IMR-90 (cell line): ENCODE data around the gene ATP10B. TPM values are rescaled to one million over a fixed set of nuclear protein-coding genes. Genes with fewer than 3 reads are reported as not detected.

ENCODE experiments used
- ATAC-seq: fragments of 200-7000 bp; cut with Tn5 transposase; 2 replicates; pipeline ENCODE4 v1.9.1; 2020; ENCODE audit warnings: low read depth, mild to moderate bottlenecking, moderate library complexity
- BruUV-seq: library from RNA; stranded (reverse); fragments of 400-500 nt; replicated peaks from 2 replicates; lab custom pipeline; 2021; lab: Mats Ljungman, UMichigan
- CTCF ChIA-PET: fragments of 300-600 bp; formaldehyde crosslinking; extraction: SDS; loops from one replicate; lab custom pipeline; 2021; ENCODE audit warnings: antibody characterized with exemption; lab: Yijun Ruan, JAX
- POLR2A ChIA-PET: fragments of 300-600 bp; sonication (Branson Sonifier 250); formaldehyde crosslinking; loops from one replicate; lab custom pipeline; 2022; ENCODE audit warnings: antibody characterized with exemption; ENCODE audit not compliant: unreplicated experiment; lab: Charles Lee
- DNase-seq: peaks from one replicate; pipeline ENCODE4 v3.0.0; 2013
- H2AFZ ChIP-seq: replicated peaks from 2 replicates; pipeline ENCODE3; 2013; ENCODE audit warnings: low read length, mild to moderate bottlenecking; ENCODE audit not compliant: poor library complexity
- H2AK5ac ChIP-seq: 2 replicates; pipeline ENCODE4 v1.6.1; 2013; ENCODE audit warnings: low read depth, low read length, inconsistent platforms
- H2AK9ac ChIP-seq: replicated peaks from 2 replicates; pipeline ENCODE3; 2013; ENCODE audit warnings: mild to moderate bottlenecking, low read depth, low read length, moderate library complexity; ENCODE audit not compliant: poor library complexity
- H2BK120ac ChIP-seq: 2 replicates; pipeline ENCODE4 v1.6.1; 2013; ENCODE audit warnings: low read depth, low read length, inconsistent platforms
- H2BK15ac ChIP-seq: 3 replicates; pipeline ENCODE4 v1.6.1; 2013; ENCODE audit warnings: low read depth, low read length, inconsistent platforms
- H2BK20ac ChIP-seq: 2 replicates; pipeline ENCODE4 v1.6.1; 2013; ENCODE audit warnings: low read depth, mild to moderate bottlenecking, inconsistent platforms, low read length, moderate library complexity
- H2BK5ac ChIP-seq: 2 replicates; pipeline ENCODE4 v1.6.1; 2013; ENCODE audit warnings: mild to moderate bottlenecking, low read depth, low read length, inconsistent platforms; ENCODE audit not compliant: poor library complexity, severe bottlenecking
- H3K14ac ChIP-seq: replicated peaks from 2 replicates; pipeline ENCODE4 v1.6.1; 2013; ENCODE audit warnings: low read depth, low read length, inconsistent platforms
- H3K18ac ChIP-seq: 2 replicates; pipeline ENCODE4 v1.6.1; 2013; ENCODE audit warnings: low read depth, low read length, control low read depth
- H3K23ac ChIP-seq: 2 replicates; pipeline ENCODE4 v1.6.1; 2013; ENCODE audit warnings: low read depth, low read length, inconsistent platforms
- H3K27ac ChIP-seq: 2 replicates; pipeline ENCODE4 v1.5.1; 2013; ENCODE audit warnings: mild to moderate bottlenecking, control low read depth, low read length; ENCODE audit not compliant: insufficient read depth
- H3K27me3 ChIP-seq: 2 replicates; pipeline ENCODE4 v1.6.1; 2013; ENCODE audit warnings: low read length; ENCODE audit not compliant: control insufficient read depth, insufficient read depth
- H3K36me3 ChIP-seq: 2 replicates; pipeline ENCODE4 v1.6.1; 2013; ENCODE audit warnings: low read length, mixed read lengths; ENCODE audit not compliant: control insufficient read depth, insufficient read depth
- H3K4ac ChIP-seq: 2 replicates; pipeline ENCODE4 v1.6.1; 2013; ENCODE audit warnings: low read depth, low read length, inconsistent platforms
- H3K4me1 ChIP-seq: 2 replicates; pipeline ENCODE4 v1.6.1; 2013; ENCODE audit warnings: low read length, mixed read lengths; ENCODE audit not compliant: control insufficient read depth, insufficient read depth
- H3K4me2 ChIP-seq: 2 replicates; pipeline ENCODE4 v1.6.1; 2013; ENCODE audit warnings: low read depth, mild to moderate bottlenecking, control low read depth, low read length, moderate library complexity
- H3K4me3 ChIP-seq: 2 replicates; pipeline ENCODE4 v1.5.1; 2013; ENCODE audit warnings: low read depth, mild to moderate bottlenecking, control low read depth, low read length, moderate library complexity; ENCODE audit not compliant: insufficient read depth
- H3K56ac ChIP-seq: 2 replicates; pipeline ENCODE4 v1.6.1; 2013; ENCODE audit warnings: low read length, inconsistent platforms; ENCODE audit not compliant: insufficient read depth; ENCODE audit errors: extremely low read depth
- H3K79me1 ChIP-seq, 2 experiments: 2 replicates each; pipeline ENCODE4 v1.6.1; 2013; ENCODE audit warnings: low read length in 2 of 2, inconsistent platforms in 1 of 2, low read depth in 1 of 2
- H3K9ac ChIP-seq: 2 replicates; pipeline ENCODE4 v1.6.1; 2013; ENCODE audit warnings: low read depth, low read length, control low read depth
- H3K9me1 ChIP-seq: 2 replicates; pipeline ENCODE4 v1.6.1; 2013; ENCODE audit warnings: low read length, inconsistent platforms; ENCODE audit not compliant: insufficient read depth
- H3K9me3 ChIP-seq: 2 replicates; pipeline ENCODE4 v1.6.1; 2013; ENCODE audit warnings: low read length; ENCODE audit not compliant: control insufficient read depth, insufficient read depth
- H4K20me1 ChIP-seq: 2 replicates; pipeline ENCODE4 v1.6.1; 2013; ENCODE audit warnings: low read length, inconsistent platforms; ENCODE audit not compliant: insufficient read depth
- H4K5ac ChIP-seq: 2 replicates; pipeline ENCODE4 v1.6.1; 2013; ENCODE audit warnings: mild to moderate bottlenecking, low read depth, low read length, control low read depth
- H4K8ac ChIP-seq, 2 experiments: 2 replicates each; pipeline ENCODE4 v1.6.1; 2013; ENCODE audit warnings: low read depth in 2 of 2, low read length in 2 of 2, control low read depth in 1 of 2, inconsistent platforms in 1 of 2
- H4K91ac ChIP-seq: 2 replicates; pipeline ENCODE4 v1.6.1; 2013; ENCODE audit warnings: low read depth, low read length, inconsistent platforms; ENCODE audit not compliant: insufficient read depth
- BHLHE40 ChIP-seq: fragments of 150-350 bp; IDR thresholded peaks from 2 replicates; pipeline ENCODE4 v1.6.1; 2016; ENCODE audit warnings: mild to moderate bottlenecking, low read depth, low read length
- FOS ChIP-seq: fragments of 150-350 bp; IDR thresholded peaks from 2 replicates; pipeline ENCODE4 v1.6.1; 2016; ENCODE audit warnings: low read depth, low read length
- RFX5 ChIP-seq: IDR thresholded peaks from 2 replicates; pipeline ENCODE4 v1.8.0; 2012; ENCODE audit warnings: low read depth, mild to moderate bottlenecking, low read length, moderate library complexity
- WGBS, 2 experiments: methylation state at CpG; one replicate each; pipeline versions ENCODE4 v1.1.5 to v1.1.7; 2013; ENCODE audit warnings: missing lambda C conversion rate in 2 of 2; ENCODE audit not compliant: insufficient read length in 1 of 2; ENCODE audit errors: extremely low coverage in 2 of 2; 5-methylcytosine and 5-hydroxymethylcytosine counted together
- dilution Hi-C: fragments of 300-500 bp; cut with HindIII; formaldehyde crosslinking; loops from one replicate; pipeline ENCODE4 v1.14.3; 2018; ENCODE audit warnings: low sequenced_read_pairs; ENCODE audit not compliant: unreplicated experiment
- in situ Hi-C: fragments of 300-500 bp; cut with MboI; formaldehyde crosslinking; loops from 3 replicates; pipeline ENCODE4 v1.14.3; 2019; ENCODE audit warnings: low sequenced_read_pairs, inconsistent platforms, mixed read lengths
- intact Hi-C: fragments of 100-400 bp; cut with micrococcal nuclease; formaldehyde crosslinking; loops from 2 replicates; pipeline ENCODE4 v1.10.0; 2022
- polyA plus RNA-seq, 3 experiments: library from polyadenylated mRNA; depleted of rRNA; stranded (reverse); fragments of >200 nt; gene quantifications; 2 replicates each; pipeline ENCODE4 v1.2.3, GENCODE V29; 2012; ENCODE audit warnings: low replicate concordance in 1 of 3
- total RNA-seq: library from RNA; depleted of rRNA; stranded (reverse); fragments of >200 nt; gene quantifications from 2 replicates; pipeline ENCODE4 v1.2.3, GENCODE V29; 2012

ATP10B gene
- total and polyA plus RNA-seq, 2 of the 4 experiments (the other 2 are of a cell fraction): not detected

DNA sequence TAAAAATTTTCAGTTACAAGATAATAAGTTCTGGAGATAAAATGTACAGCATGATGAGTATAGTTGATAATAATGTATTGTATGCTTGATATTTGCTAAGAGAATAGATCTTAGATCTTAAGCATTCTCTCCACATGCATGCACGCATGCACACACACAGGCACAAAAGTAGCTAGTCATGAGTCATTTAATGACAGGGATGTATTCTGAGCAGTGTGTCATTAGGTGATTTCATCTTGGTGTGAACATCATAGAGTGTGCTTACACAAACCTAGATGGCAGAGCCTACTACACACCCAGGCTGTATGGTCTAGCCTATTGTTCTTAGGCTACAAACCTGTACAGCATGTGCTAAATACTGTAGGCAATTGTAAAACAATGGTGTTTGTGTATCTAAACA is 306.2 kb downstream of the ATP10B start:
- Histone ChIP-seq H4K8ac (no peak overlapping the region), H3K27ac (no peak overlapping the region), H3K4me2 (no peak overlapping the region), H3K4me3 (no peak overlapping the region), H2BK20ac (no peak overlapping the region), H4K5ac (no peak overlapping the region), H2BK15ac (no peak overlapping the region), H2BK120ac (no peak overlapping the region), H3K9me1 (no peaks in the 10 kb centered on the region), H3K36me3 (no peaks in the 10 kb centered on the region), H2AK5ac (no peak overlapping the region), H3K18ac (no peak overlapping the region), H3K4ac (no peak overlapping the region), H3K23ac (no peak overlapping the region), H4K20me1 (no peaks in the 10 kb centered on the region), H2AK9ac (no peak overlapping the region), H3K27me3 (no peaks in the 10 kb centered on the region), H3K4me1 (no peaks in the 10 kb centered on the region), H2AFZ (no peak overlapping the region), H3K79me1 (no peaks in the 10 kb centered on the region), H3K56ac (no peak overlapping the region), H2BK5ac (no peak overlapping the region), H4K91ac (no peak overlapping the region), H3K14ac (no peak overlapping the region), H3K9ac (no peak overlapping the region), H3K9me3 (no peaks in the 10 kb centered on the region)
- no CpG with 5 or more reads among the region's 1 CpG for WGBS, 2 experiments
- TF ChIP-seq BHLHE40 (no peak), RFX5 (no peak), FOS (no peak)
- in situ Hi-C loops (no loop called here), intact Hi-C loops (no loop called here), dilution Hi-C loops (no loop called here)
- DNase-seq (no peak), ATAC-seq (no peak)
- ChIA-PET CTCF (no interaction called here), POLR2A (no interaction called here)
- BruUV-seq: no TSS peak
